Common myeloid progenitor, CD34-positive (primary cell): ENCODE data around the gene MED9.
A peak's percentile ranks its signal among the peaks of the same experiment; 100 is the strongest.

ENCODE experiments used
- CTCF ChIA-PET: fragments of 350-600 bp; sonication (Branson Sonifier 250); formaldehyde crosslinking; loops from one replicate; lab custom pipeline; 2021; ENCODE audit warnings: antibody characterized with exemption; lab: Charles Lee
- POLR2A ChIA-PET: fragments of 350-600 bp; sonication (Branson Sonifier 250); formaldehyde crosslinking; loops from one replicate; lab custom pipeline; 2021; ENCODE audit warnings: antibody characterized with exemption; lab: Charles Lee
- DNase-seq, 3 donors: peaks; one replicate each; pipeline versions ENCODE4 v3.0.0 to v3.0.0-alpha.2; 2013
- H3K27ac ChIP-seq, 2 experiments: 1 replicate in 1 of 2; 2 replicates in 1 of 2; pipeline ENCODE4 v1.7.0; 2013; ENCODE audit warnings: inconsistent platforms in 2 of 2, low read length in 2 of 2, mild to moderate bottlenecking in 2 of 2, low read depth in 1 of 2, moderate library complexity in 1 of 2; ENCODE audit not compliant: severe bottlenecking in 2 of 2, insufficient read depth in 1 of 2, poor library complexity in 1 of 2
- H3K27me3 ChIP-seq, 5 experiments: replicated peaks in 2 of 5; 1 replicate in 3 of 5; 2 replicates in 2 of 5; pipeline versions ENCODE4 v1.6.1 to v1.7.0; 2013; ENCODE audit warnings: low read length in 4 of 5, mild to moderate bottlenecking in 2 of 5, moderate library complexity in 2 of 5, inconsistent platforms in 1 of 5; ENCODE audit not compliant: insufficient read depth in 5 of 5, control insufficient read depth in 4 of 5
- H3K36me3 ChIP-seq, 4 experiments: 1 replicate in 2 of 4; 2 replicates in 2 of 4; pipeline versions ENCODE4 v1.6.1 to v1.7.0; 2013; ENCODE audit warnings: low read length in 3 of 4, control low read depth in 1 of 4, mild to moderate bottlenecking in 1 of 4; ENCODE audit not compliant: control insufficient read depth in 4 of 4, insufficient read depth in 4 of 4
- H3K4me1 ChIP-seq, 4 experiments: 1 replicate in 3 of 4; 2 replicates in 1 of 4; pipeline versions ENCODE4 v1.6.1 to v1.7.1; 2013; ENCODE audit warnings: low read length in 3 of 4, mild to moderate bottlenecking in 3 of 4, control low read depth in 1 of 4, inconsistent platforms in 1 of 4, moderate library complexity in 1 of 4; ENCODE audit not compliant: control insufficient read depth in 4 of 4, insufficient read depth in 4 of 4; ENCODE audit errors: control extremely low read depth in 1 of 4
- H3K4me3 ChIP-seq, 7 experiments: 1 replicate in 4 of 7; 2 replicates in 3 of 7; pipeline versions ENCODE4 v1.5.1 to v1.7.0; 2013; ENCODE audit warnings: mild to moderate bottlenecking in 7 of 7, low read length in 6 of 7, moderate library complexity in 6 of 7, inconsistent platforms in 2 of 7, low read depth in 2 of 7, control low read depth in 1 of 7; ENCODE audit not compliant: insufficient read depth in 4 of 7, control insufficient read depth in 1 of 7; ENCODE audit errors: extremely low read depth in 1 of 7
- H3K9me3 ChIP-seq, 5 experiments: 1 replicate in 4 of 5; 2 replicates in 1 of 5; pipeline versions ENCODE4 v1.6.1 to v1.7.1; 2013; ENCODE audit warnings: low read length in 4 of 5, mild to moderate bottlenecking in 2 of 5, inconsistent platforms in 1 of 5, low read depth in 1 of 5, moderate library complexity in 1 of 5; ENCODE audit not compliant: control insufficient read depth in 4 of 5, insufficient read depth in 2 of 5; ENCODE audit errors: control extremely low read depth in 1 of 5
- WGBS: methylation state at CpG from one replicate; pipeline ENCODE4 v1.1.5; 2013; ENCODE audit not compliant: insufficient coverage; 5-methylcytosine and 5-hydroxymethylcytosine counted together

The MED9 gene

GRCh38 chr17:17493249-17493985, 16.6 kb downstream of the MED9 start:
- ChIA-PET CTCF (interaction anchor here (1.6 kb wide), 1 partner anchor 137 kb away, joined by 4 read pairs; no protein-coding TSS in a partner anchor), POLR2A (no interaction called here)
- peaks cover 0 to 25% (median 21%) of the 10 kb centered on the region in 4 experiments for H3K4me1 ChIP-seq
- no peak overlapping the region for H3K4me3 ChIP-seq
- no peak for DNase-seq
- no peak overlapping the region for H3K27ac ChIP-seq
- H3K36me3 ChIP-seq: peaks cover 7 to 40% (median 24%) of the 10 kb centered on the region in 4 experiments
- peaks cover 0 to 15% (median 6%) of the 10 kb centered on the region in 5 experiments for H3K27me3 ChIP-seq
- WGBS: 88% methylated on average over 6 of the region's 15 CpGs
- H3K9me3 ChIP-seq: no peaks in the 10 kb centered on the region

- Histone ChIP-seq H3K9me3 (no peaks in the 10 kb centered on the region), H3K4me3 (no peak overlapping the region), H3K27ac (no peak overlapping the region), H3K27me3 (peaks cover 0 to 15% (median 6%) of the 10 kb centered on the region in 5 experiments), H3K36me3 (peaks cover 7 to 36% (median 24%) of the 10 kb centered on the region in 4 experiments), H3K4me1 (peaks cover 0 to 25% (median 21%) of the 10 kb centered on the region in 4 experiments)
- DNase-seq: no peak
- POLR2A ChIA-PET: no interaction called here
- 100% methylated on average over 3 of the region's 5 CpGs for WGBS
- CTCF ChIA-PET: no interaction called here
Observed at GRCh38 chr17:17493986-17494466, 17.2 kb downstream of the MED9 start.

- 91% methylated on average over 10 of the region's 14 CpGs for WGBS
- no peak overlapping the region for H3K27ac ChIP-seq
- H3K27me3 ChIP-seq: peaks cover 0 to 15% (median 6%) of the 10 kb centered on the region in 5 experiments
- ChIA-PET POLR2A (interaction anchor here (0.6 to 1.2 kb wide), 2 partner anchors 16 to 112 kb away, joined by 3 to 4 read pairs; no protein-coding TSS in a partner anchor), CTCF (interaction anchor here (1.2 to 5.6 kb wide), 3 partner anchors 16 to 140 kb away, joined by 4 to 41 read pairs (median 35); no protein-coding TSS in a partner anchor)
- no peaks in the 10 kb centered on the region for H3K9me3 ChIP-seq
- H3K4me3 ChIP-seq: peak overlapping the region in 3 of 7 experiments; percentile 11 to 79 (median 16)
- peak in 1 of 3 donors; percentile 24 for DNase-seq
- H3K36me3 ChIP-seq: peaks cover 7 to 33% (median 23%) of the 10 kb centered on the region in 4 experiments
- H3K4me1 ChIP-seq: peaks cover 0 to 25% (median 21%) of the 10 kb centered on the region in 4 experiments
Observed at GRCh38 chr17:17494499-17494869, 17.7 kb downstream of the MED9 start.

- Histone ChIP-seq H3K36me3 (peaks cover 7 to 33% (median 22%) of the 10 kb centered on the region in 4 experiments), H3K9me3 (no peaks in the 10 kb centered on the region), H3K27ac (no peak overlapping the region), H3K27me3 (peaks cover 0 to 15% (median 6%) of the 10 kb centered on the region in 5 experiments), H3K4me3 (peak overlapping the region; percentile 5 to 79 (median 54)), H3K4me1 (peaks cover 0 to 25% (median 21%) of the 10 kb centered on the region in 4 experiments)
- ChIA-PET POLR2A (interaction anchor here (0.6 to 1.2 kb wide), 2 partner anchors 15 to 112 kb away, joined by 3 to 4 read pairs; no protein-coding TSS in a partner anchor), CTCF (interaction anchor here (1.1 to 5.6 kb wide), 4 partner anchors 8 to 140 kb away, joined by 4 to 41 read pairs (median 20); no protein-coding TSS in a partner anchor)
- 5% methylated on average over 56 of the region's 71 CpGs for WGBS
- peak; percentile 34 to 74 (median 51) for DNase-seq
Observed at GRCh38 chr17:17494870-17495535, 18.2 kb downstream of the MED9 start.

GRCh38 chr17:17495536-17496188, 18.9 kb downstream of the MED9 start:
- H3K4me3 ChIP-seq: peak overlapping the region; percentile 37 to 79 (median 72)
- no peak overlapping the region for H3K27ac ChIP-seq
- H3K9me3 ChIP-seq: no peaks in the 10 kb centered on the region
- peaks cover 6 to 29% (median 19%) of the 10 kb centered on the region in 4 experiments for H3K36me3 ChIP-seq
- peaks cover 0 to 25% (median 21%) of the 10 kb centered on the region in 4 experiments for H3K4me1 ChIP-seq
- WGBS: 1% methylated on average over 57 of the region's 65 CpGs
- ChIA-PET CTCF (interaction anchor here (1.1 to 5.6 kb wide), 12 partner anchors 9 to 146 kb away, joined by 3 to 41 read pairs (median 6); no protein-coding TSS in a partner anchor), POLR2A (interaction anchor here (1.2 to 1.3 kb wide), 2 partner anchors 14 to 140 kb away, joined by 3 read pairs; no protein-coding TSS in a partner anchor)
- DNase-seq: peak; percentile 23 to 60 (median 52)
- H3K27me3 ChIP-seq: peaks cover 0 to 15% (median 6%) of the 10 kb centered on the region in 5 experiments
